ENCODE results near the gene MEIS1. TPM values are rescaled to one million over a fixed set of nuclear protein-coding genes. Genes with fewer than 3 reads are reported as not detected.

Gene MEIS1
- total RNA-seq, 2 donors from 2014 or later = 15.4 to 23.7 TPM

- H3K4me3 ChIP-seq = no peak overlapping the region
- TF ChIP-seq CTCF (IDR thresholded peaks at IDR 0.05) = no peak
- no peak for TF ChIP-seq POLR2AphosphoS5 (IDR thresholded peaks at IDR 0.05)
- TF ChIP-seq POLR2A (IDR thresholded peaks at IDR 0.05) = no peak
- no peaks in the 10 kb centered on the region for H3K9me3 ChIP-seq
- DNase-seq (ENCODE audit: low spot score) = no peak
- no peaks in the 10 kb centered on the region for H3K4me1 ChIP-seq (replicated peaks)
- intact Hi-C loops (cut with DNase I) = loop anchor here (5.0 kb wide), 1 partner anchor 37 kb away; no protein-coding TSS in a partner anchor
- H3K27me3 ChIP-seq (replicated peaks; ENCODE audit: insufficient read depth) = no peaks in the 10 kb centered on the region
- 69% methylated on average over 5 of the region's 5 CpGs for WGBS
- no peak overlapping the region for H3K27ac ChIP-seq
- no peaks in the 10 kb centered on the region for H3K36me3 ChIP-seq
These were observed 104.5 kb downstream of the MEIS1 start for GRCh38 chr2:66539452-66539851.

DNA sequence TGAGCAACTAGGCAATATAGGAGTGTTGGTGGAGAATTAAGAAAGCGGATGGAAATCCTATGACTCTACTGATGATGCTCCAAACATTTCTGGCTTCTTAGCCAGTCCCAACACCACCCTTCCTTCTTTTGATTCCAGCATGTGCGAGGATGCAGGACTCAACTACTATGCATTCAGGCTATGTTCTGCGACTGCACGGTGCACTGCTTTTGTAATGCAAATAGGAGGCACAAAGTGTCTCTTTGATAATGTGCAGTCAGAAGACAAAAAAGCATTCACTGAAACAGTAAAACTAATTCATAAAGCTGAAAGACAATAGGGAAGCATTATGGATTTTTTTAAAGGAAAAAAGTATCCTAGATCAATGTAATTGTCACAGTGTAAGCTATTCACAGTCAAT lies 106.7 kb downstream of the MEIS1 start:
- H3K4me1 ChIP-seq (replicated peaks) = no peaks in the 10 kb centered on the region
- no peaks in the 10 kb centered on the region for H3K36me3 ChIP-seq
- H3K4me3 ChIP-seq = no peak overlapping the region
- no peak overlapping the region for H3K27ac ChIP-seq
- no peak for TF ChIP-seq POLR2AphosphoS5 (IDR thresholded peaks at IDR 0.05)
- no peak for TF ChIP-seq CTCF (IDR thresholded peaks at IDR 0.05)
- TF ChIP-seq POLR2A (IDR thresholded peaks at IDR 0.05) = no peak
- intact Hi-C loops (cut with DNase I) = no loop called here
- no peak for DNase-seq (ENCODE audit: low spot score)
- WGBS = 70% methylated on average over 4 of the region's 4 CpGs
- no peaks in the 10 kb centered on the region for H3K9me3 ChIP-seq
- H3K27me3 ChIP-seq (replicated peaks; ENCODE audit: insufficient read depth) = no peaks in the 10 kb centered on the region

GRCh38 chr2:66543257-66543767 lies 108.4 kb downstream of the MEIS1 start:
- TF ChIP-seq POLR2AphosphoS5 (IDR thresholded peaks at IDR 0.05) = no peak
- no peak for TF ChIP-seq CTCF (IDR thresholded peaks at IDR 0.05)
- intact Hi-C loops (cut with DNase I) = no loop called here
- Histone ChIP-seq H3K4me3 (no peak overlapping the region), H3K27ac (no peak overlapping the region), H3K9me3 (no peaks in the 10 kb centered on the region), H3K4me1 (replicated peaks) (no peaks in the 10 kb centered on the region), H3K27me3 (replicated peaks; ENCODE audit: insufficient read depth) (no peaks in the 10 kb centered on the region), H3K36me3 (no peaks in the 10 kb centered on the region)
- WGBS = 65% methylated on average over 5 of the region's 5 CpGs
- DNase-seq (ENCODE audit: low spot score) = no peak

- Histone ChIP-seq H3K9me3 (no peaks in the 10 kb centered on the region), H3K4me3 (no peak overlapping the region), H3K27ac (no peak overlapping the region), H3K36me3 (no peaks in the 10 kb centered on the region), H3K27me3 (replicated peaks; ENCODE audit: insufficient read depth) (no peaks in the 10 kb centered on the region), H3K4me1 (replicated peaks) (no peaks in the 10 kb centered on the region)
- intact Hi-C loops (cut with DNase I) = no loop called here
- TF ChIP-seq CTCF (IDR thresholded peaks at IDR 0.05) = no peak
- no peak for TF ChIP-seq POLR2AphosphoS5 (IDR thresholded peaks at IDR 0.05)
- TF ChIP-seq POLR2A (IDR thresholded peaks at IDR 0.05) = no peak
- no peak for DNase-seq (ENCODE audit: low spot score)
- WGBS = 79% methylated on average over 2 of the region's 2 CpGs
These were observed 109.3 kb downstream of the MEIS1 start for GRCh38 chr2:66544258-66544657.

DNA sequence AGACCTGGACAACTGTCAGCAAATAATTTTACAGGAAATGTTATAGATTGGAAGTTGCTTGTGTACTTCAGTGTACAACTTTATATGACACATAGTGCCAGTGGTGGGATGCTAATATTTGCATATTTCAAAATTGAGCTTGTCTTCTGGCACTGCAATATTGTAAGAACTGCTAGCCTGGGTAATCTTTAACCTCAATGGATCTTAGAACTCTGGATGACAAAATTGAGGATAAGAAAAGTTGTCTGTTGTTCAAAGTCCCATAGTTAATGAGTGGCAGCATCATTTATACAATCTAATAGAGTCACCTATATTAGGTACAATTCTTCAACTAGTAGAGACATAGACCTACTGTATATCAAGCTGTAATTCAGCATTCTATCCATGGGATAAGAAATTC lies 110.3 kb downstream of the MEIS1 start:
- Histone ChIP-seq H3K36me3 (no peaks in the 10 kb centered on the region), H3K27me3 (replicated peaks; ENCODE audit: insufficient read depth) (no peaks in the 10 kb centered on the region), H3K4me3 (no peak overlapping the region), H3K27ac (no peak overlapping the region), H3K4me1 (replicated peaks) (no peaks in the 10 kb centered on the region), H3K9me3 (no peaks in the 10 kb centered on the region)
- DNase-seq (ENCODE audit: low spot score) = no peak
- TF ChIP-seq CTCF (IDR thresholded peaks at IDR 0.05) = no peak
- TF ChIP-seq POLR2A (IDR thresholded peaks at IDR 0.05) = no peak
- no peak for TF ChIP-seq POLR2AphosphoS5 (IDR thresholded peaks at IDR 0.05)
- intact Hi-C loops (cut with DNase I) = no loop called here
